ENCODE results near the gene NOBOX.
"Not testable (repeated sequence)": the region's sequence is repeated elsewhere in the genome, so short reads cannot be mapped to it uniquely, and the experiment has no call there.

NOBOX gene
- 0 reads per million in 3 experiments for total RNA-seq

- DNase-seq = no peak
Measured at GRCh38 chr7:144403649-144404061, at the start of gene NOBOX. Gene NOBOX, minus strand, starts transcription at chr7:144403693.

GRCh38 chr7:144452064-144452463 lies 48.6 kb upstream of the NOBOX start:
- DNase-seq = no peak

DNA sequence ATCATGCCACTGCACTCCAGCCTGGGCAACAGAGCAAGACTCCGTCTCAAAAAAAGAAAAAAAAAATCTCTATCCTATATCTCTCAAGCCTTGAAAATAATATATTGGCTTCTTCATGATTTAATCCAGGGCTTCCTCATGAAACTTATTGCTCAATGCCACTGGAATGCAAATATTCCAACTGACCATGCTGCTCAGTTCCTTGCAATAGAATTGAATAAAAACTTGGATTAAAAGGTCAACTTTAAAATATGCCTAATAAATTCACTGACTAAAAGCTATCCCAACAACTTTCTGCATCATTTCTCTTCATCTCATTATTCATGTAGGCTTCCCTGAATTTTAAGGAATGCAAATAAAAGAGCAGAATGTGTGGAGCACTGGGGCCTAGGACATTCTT lies 42.1 kb upstream of the NOBOX start:
- no peak for DNase-seq

GRCh38 chr7:144439717-144440205 lies 36.3 kb upstream of the NOBOX start:
- DNase-seq = no peak

DNA sequence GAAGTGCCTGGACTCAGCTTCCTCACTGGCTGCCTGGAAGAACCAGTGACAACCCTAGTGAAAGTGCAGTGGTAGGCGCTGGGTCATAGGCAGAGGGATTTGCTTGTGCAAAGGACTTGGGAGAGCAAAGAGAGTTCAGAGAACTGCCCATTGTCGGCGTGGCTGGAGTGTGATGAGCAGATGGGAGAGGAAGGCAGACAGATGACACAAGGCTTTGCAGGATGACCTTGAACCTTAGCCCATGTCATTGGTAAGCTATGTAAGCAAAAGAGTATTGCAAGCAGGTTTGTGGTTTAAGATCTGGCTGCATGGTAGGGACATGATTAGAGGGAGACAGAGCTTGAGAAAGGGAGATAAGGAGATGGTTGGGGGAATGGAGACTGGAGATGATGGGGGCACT lies 35.3 kb upstream of the NOBOX start:
- DNase-seq = no peak

- DNase-seq = peak; percentile 12
Measured at GRCh38 chr7:144437370-144438191, 34.1 kb upstream of the NOBOX start.

- DNase-seq = no peak
Measured at GRCh38 chr7:144436500-144436899, 33.0 kb upstream of the NOBOX start.

DNA sequence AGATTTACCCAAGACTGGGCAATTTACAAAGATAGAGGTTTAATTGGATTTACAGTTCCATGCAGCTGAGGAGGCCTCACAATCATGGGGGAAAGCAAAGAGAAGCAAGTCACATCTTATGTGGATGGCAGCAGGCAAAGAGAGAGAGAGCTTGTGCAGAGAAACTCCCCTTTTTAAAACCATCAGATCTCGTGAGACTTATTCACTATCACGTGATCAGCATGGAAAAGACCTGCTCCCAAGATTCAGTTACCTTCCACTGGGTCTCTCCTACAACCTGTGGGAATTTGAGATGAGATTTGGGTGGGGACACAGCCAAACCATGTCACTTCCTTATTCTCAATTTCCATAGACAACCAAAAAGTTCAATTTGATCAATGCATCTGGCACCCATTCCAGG lies 24.9 kb upstream of the NOBOX start:
- DNase-seq = no peak

DNA sequence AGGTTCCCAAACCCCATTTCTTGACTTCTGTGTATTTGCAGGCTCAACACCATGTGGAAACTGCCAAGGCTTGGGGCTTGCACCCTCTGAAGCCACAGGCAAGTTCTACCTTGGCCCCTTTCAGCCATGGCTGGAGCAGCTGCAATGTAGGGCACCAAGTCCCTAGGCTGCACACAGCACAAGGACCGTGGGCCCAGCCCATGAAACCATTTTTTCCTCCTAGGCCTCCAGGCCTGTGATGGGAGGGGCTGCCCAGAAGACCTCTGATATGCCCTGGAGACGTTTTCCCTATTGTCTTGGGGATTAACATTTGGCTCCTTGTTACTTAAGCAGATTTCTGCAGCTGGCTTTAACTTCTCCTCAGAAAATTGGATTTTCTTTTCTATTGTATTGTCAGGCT lies 24.0 kb upstream of the NOBOX start:
- DNase-seq = not testable (repeated sequence)

GRCh38 chr7:144418931-144419330 lies 15.4 kb upstream of the NOBOX start:
- not testable (repeated sequence) for DNase-seq

DNA sequence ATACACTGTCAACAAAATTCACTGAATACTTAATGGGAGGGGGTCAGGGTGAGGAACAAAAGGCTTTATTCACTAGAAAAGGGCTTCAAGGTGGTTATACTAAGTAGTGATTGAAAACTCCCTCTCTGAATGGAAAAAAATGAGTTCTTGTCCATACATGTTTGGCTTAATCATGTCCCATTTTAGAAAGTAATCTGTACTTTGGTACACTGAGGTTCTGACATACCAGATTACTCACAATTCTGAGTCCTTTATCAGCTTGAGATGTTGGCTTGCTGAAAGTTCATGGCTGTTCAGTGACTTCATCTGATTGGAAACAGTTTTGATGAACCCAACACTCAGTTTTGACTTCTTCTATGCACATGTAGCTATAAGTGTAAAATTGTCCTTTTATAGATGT lies 12.8 kb upstream of the NOBOX start:
- DNase-seq = no peak

- no peak for DNase-seq
Measured at GRCh38 chr7:144415858-144416257, 12.4 kb upstream of the NOBOX start.

DNA sequence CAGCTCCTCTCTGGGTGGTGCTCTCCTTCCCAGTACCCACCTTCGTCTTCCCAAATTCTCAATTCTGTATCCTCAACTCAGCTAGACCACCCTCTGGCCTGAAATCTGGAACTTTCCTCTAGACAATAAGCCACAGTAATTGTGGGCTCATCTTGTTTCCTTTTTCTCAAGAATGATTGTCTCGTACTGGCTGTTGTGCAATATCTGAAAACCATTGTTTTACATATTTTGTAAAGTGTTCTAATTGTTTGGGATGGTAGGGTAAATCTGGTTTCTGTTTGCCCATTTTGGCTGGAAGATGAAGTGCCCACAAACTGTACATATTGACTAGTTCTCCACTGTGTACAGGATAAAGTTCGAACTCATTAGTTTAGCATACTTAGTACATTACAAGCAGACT lies 11.3 kb upstream of the NOBOX start:
- DNase-seq = no peak

DNA sequence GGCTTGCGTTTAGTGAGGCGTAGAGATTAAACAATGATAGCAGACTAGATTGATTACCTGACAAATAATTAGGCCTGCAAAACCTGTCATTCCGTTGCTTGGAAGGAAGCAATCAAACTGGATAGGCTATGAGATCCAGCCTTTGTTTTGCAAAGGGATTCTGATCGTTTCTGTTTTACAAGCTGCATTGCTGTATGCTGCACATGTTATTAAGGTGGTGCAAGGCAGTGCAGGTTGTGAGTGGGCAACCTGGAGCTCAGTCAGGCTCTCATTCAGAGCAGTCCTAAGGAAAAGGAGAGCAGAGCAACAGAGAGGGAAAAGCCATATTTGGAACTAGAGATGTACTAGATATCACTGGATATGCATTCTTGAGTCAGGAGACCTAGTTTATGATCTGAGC lies 6.9 kb upstream of the NOBOX start:
- DNase-seq = no peak

DNA sequence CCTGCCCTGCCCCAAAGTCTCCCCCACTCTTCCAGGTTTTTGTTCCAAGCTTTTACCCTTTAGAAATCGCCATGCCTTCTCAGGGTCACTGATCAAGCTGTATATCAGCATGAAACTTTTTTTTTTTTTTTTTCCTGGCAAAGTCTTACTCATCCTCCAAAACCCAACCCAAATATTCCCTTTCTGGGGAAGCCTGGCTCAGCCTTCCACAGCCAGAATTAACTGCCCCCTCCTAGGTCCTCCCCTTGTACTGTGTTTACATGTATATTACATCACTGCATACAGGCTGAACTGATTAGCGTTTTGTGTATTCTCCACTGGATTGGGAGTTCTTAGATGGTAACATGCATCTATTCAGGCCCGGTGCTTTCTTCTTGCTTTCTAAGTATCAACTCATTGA lies 4.6 kb upstream of the NOBOX start:
- no peak for DNase-seq

DNA sequence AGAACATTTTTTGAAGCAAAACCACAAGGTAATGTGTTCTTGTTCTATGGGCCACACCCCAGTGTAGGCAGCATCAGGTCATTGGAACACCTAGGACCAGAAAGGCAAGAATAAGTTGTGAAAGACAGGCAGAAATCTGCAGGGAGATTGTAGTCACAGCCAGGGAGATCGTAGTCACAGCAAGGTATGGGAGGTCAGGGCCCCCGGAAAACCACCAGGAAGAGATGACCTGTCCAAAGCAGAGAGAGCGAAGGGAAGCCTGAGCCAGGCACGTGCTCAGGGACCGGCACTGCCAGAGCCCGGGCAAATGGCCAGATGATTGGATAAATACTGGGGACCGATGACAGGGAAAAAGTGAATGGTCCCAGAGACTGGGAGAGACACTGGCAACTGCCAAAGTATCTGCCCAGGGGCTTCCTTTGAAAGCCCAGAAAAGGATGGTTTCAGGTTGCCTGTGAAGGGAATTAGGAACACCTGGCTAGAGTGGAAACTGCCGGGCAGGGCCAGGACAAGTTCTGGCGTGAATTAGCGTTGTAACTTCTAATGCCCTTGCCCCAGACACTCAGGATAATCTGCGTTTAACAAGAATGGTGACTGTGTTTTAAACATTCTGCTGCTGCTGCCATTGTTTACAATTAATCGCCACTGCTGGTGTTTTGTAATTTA lies 3.9 kb upstream of the NOBOX start:
- no peak for DNase-seq

DNA sequence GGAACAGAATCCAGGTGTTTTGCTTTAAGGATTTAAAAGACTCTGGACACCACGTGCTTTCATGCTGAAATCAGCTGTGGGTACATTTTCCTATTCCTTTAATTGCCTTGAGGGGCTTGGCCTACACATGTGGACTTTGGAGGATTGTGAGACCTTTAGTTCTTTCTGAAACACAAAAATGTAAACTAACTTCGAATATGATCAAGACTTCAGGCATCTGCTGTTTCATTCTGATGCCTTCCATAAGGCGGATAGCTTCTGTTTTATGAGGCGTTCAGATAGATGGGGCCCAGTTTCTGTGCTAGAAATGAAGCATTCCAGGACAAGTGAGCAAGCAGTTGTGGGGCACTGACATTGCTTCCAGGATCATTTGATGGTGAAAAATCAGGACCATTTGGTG lies 1.5 kb upstream of the NOBOX start:
- DNase-seq = no peak

DNA sequence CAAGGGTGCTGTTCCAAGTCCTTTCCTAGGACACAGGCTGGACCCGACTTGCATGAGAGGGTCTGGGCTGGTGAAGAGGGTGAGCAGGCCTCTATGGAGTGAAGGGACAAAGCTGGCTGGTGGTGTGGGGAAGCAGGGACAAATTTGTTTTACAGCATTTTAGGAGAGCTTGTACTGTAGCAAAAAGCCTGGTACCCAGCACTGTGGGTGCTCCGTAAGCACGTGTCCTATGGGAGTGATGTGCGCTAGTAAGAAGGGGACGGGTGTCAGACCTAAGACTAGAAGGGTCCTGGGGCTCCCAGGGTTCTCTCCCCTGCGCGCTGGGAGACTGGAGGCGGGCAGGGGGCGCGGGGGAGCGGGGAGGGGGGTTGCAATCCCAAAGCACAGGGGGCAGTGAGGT lies 391 bp downstream of the NOBOX start:
- DNase-seq = no peak

GRCh38 chr7:144401490-144401889 lies 2.0 kb downstream of the NOBOX start:
- no peak for DNase-seq

GRCh38 chr7:144399946-144400345 lies 3.5 kb downstream of the NOBOX start:
- DNase-seq = no peak

DNA sequence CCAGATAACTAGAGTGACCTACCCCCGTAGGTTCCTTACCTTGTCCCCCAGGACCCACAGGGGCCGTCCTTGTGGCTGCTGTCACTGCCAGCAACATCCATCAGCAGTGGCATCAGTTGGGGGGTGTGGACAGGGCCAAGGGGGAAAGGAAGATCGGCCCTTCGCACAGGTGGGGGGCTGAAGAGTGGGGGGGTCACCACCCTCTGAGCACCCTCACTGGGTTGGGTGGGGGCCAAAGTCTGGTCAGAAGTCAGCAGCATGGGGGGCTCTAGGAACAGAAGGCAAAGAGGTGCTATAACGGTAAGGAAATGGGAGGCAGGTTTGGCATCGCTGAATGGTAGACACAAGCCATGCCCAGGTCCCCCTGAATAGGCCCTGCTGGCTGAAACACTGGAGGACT lies 4.6 kb downstream of the NOBOX start:
- DNase-seq = no peak

- no peak for DNase-seq
Measured at GRCh38 chr7:144398291-144398690, 5.2 kb downstream of the NOBOX start.

GRCh38 chr7:144397086-144397485 lies 6.4 kb downstream of the NOBOX start:
- DNase-seq = no peak

- peak; percentile 51 for DNase-seq
Measured at GRCh38 chr7:144391823-144392255, 11.7 kb downstream of the NOBOX start.
